Naive thymus-derived CD4-positive, alpha-beta T cell (primary cell): Measurements from ENCODE around the gene LRBA. TPM values are rescaled to one million over a fixed set of nuclear protein-coding genes. Genes with fewer than 3 reads are reported as not detected.

ENCODE experiments used
- ATAC-seq: fragments of 150-1000 bp; cut with Tn5 transposase; 2 replicates; pipeline ENCODE4 v1.10.0; 2021; ENCODE audit warnings: mild to moderate bottlenecking, moderate library complexity
- CTCF ChIA-PET: fragments of 350-600 bp; sonication (Branson Sonifier 250); formaldehyde crosslinking; loops from one replicate; lab custom pipeline; 2021; ENCODE audit warnings: antibody characterized with exemption; lab: Charles Lee
- POLR2A ChIA-PET: fragments of 350-600 bp; sonication (Branson Sonifier 250); formaldehyde crosslinking; loops from one replicate; lab custom pipeline; 2021; ENCODE audit warnings: antibody characterized with exemption, inconsistent platforms; lab: Charles Lee
- DNase-seq, 9 donors: peaks; one replicate each; pipeline versions ENCODE4 v3.0.0 to v3.0.0-alpha.2; 2020 to 2022; ENCODE audit warnings: mixed read lengths in 1 of 9
- H3K27ac ChIP-seq: one replicate; pipeline ENCODE4 v1.7.0; 2013; ENCODE audit warnings: mild to moderate bottlenecking, low read depth, low read length, moderate library complexity
- H3K27me3 ChIP-seq, 2 donors: one replicate each; pipeline ENCODE4 v1.7.0; 2013; ENCODE audit warnings: low read length in 2 of 2, mild to moderate bottlenecking in 2 of 2, moderate library complexity in 2 of 2; ENCODE audit not compliant: control insufficient read depth in 2 of 2, insufficient read depth in 2 of 2
- H3K36me3 ChIP-seq, 3 experiments: 1 replicate in 2 of 3; 2 replicates in 1 of 3; pipeline ENCODE4 v1.7.0; 2013; ENCODE audit warnings: low read length in 3 of 3, mild to moderate bottlenecking in 3 of 3, moderate library complexity in 1 of 3; ENCODE audit not compliant: insufficient read depth in 3 of 3, control insufficient read depth in 2 of 3
- H3K4me1 ChIP-seq, 2 donors: one replicate each; pipeline ENCODE4 v1.7.0; 2013; ENCODE audit warnings: low read length in 2 of 2, mild to moderate bottlenecking in 2 of 2, moderate library complexity in 1 of 2; ENCODE audit not compliant: control insufficient read depth in 2 of 2, insufficient read depth in 2 of 2
- H3K4me3 ChIP-seq: 2 replicates; pipeline ENCODE4 v1.7.0; 2013; ENCODE audit warnings: mild to moderate bottlenecking, low read length
- H3K9me3 ChIP-seq, 3 experiments: 1 replicate in 2 of 3; 2 replicates in 1 of 3; pipeline ENCODE4 v1.7.0; 2013; ENCODE audit warnings: low read length in 3 of 3; ENCODE audit not compliant: control insufficient read depth in 2 of 3
- H3K27ac Mint-ChIP-seq, 9 donors: one replicate each; pipeline ENCODE4 v1.8.0; 2020 to 2022; ENCODE audit warnings: mixed read lengths in 9 of 9, mild to moderate bottlenecking in 8 of 9, moderate library complexity in 5 of 9, inconsistent platforms in 2 of 9
- H3K27me3 Mint-ChIP-seq, 5 donors: one replicate each; pipeline ENCODE4 v1.8.0; 2021 to 2022; ENCODE audit warnings: mixed read lengths in 5 of 5, mild to moderate bottlenecking in 1 of 5
- H3K36me3 Mint-ChIP-seq, 5 donors: one replicate each; pipeline ENCODE4 v1.8.0; 2020 to 2022; ENCODE audit warnings: mixed read lengths in 5 of 5, mild to moderate bottlenecking in 3 of 5, inconsistent platforms in 1 of 5
- H3K4me1 Mint-ChIP-seq, 7 donors: one replicate each; pipeline ENCODE4 v1.8.0; 2020 to 2022; ENCODE audit warnings: mixed read lengths in 7 of 7, mild to moderate bottlenecking in 3 of 7, inconsistent platforms in 1 of 7
- H3K4me3 Mint-ChIP-seq, 10 donors: one replicate each; pipeline ENCODE4 v1.8.0; 2020 to 2022; ENCODE audit warnings: mild to moderate bottlenecking in 10 of 10, mixed read lengths in 10 of 10, moderate library complexity in 6 of 10, inconsistent platforms in 2 of 10
- H3K9me3 Mint-ChIP-seq, 11 donors: one replicate each; pipeline ENCODE4 v1.8.0; 2020 to 2022; ENCODE audit warnings: mixed read lengths in 11 of 11, mild to moderate bottlenecking in 4 of 11, inconsistent platforms in 1 of 11, moderate library complexity in 1 of 11
- intact Hi-C, 2 donors: fragments of 100-400 bp; cut with micrococcal nuclease; formaldehyde crosslinking; loops; one replicate each; pipeline ENCODE4 v1.15.1; 2023
- polyA plus RNA-seq, 2 donors: library from polyadenylated mRNA; unstranded; fragments of 300-500 nt; fragmentation: Illumina TruSeq; gene quantifications; one replicate each; pipeline ENCODE4 v1.2.3, GENCODE V29; 2021
- total RNA-seq, 6 experiments: library from RNA in 5 of 6; stranded (reverse) in 5 of 6; gene quantifications; 1 replicate in 5 of 6; 2 replicates in 1 of 6; pipeline ENCODE4 v1.2.3 and lab custom pipeline; 2021 to 2026

The LRBA gene
- total and polyA plus RNA-seq, 7 experiments from 2014 or later = 20.8 to 71.4 (median 58.4) TPM

DNA sequence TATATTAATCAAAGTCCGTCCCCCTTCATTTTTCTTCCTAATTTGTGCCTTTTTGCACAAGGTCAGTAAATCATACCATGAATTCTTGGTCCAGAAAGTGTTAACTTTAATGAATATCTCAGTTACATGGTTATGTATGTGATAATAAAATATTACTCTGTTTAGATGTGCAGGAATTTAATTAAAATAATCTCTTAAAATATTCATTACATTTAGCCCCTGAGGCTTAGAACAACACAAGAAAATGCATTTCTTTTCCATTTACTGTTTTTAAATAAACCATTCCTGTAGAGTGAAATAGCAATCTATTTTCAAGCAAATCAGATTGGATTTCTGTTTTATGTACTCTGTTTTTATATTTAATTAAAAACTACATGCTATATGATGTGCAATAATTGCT, 415.5 kb downstream of the LRBA start:
- no peaks in the 10 kb centered on the region for H3K27me3 ChIP-seq
- Mint-ChIP-seq H3K4me3 (no peak overlapping the region), H3K36me3 (peaks cover 4 to 15% (median 13%) of the 10 kb centered on the region in 5 donors), H3K27ac (no peak overlapping the region), H3K9me3 (peaks cover 0 to 1% (median 0%) of the 10 kb centered on the region in 11 donors), H3K27me3 (no peaks in the 10 kb centered on the region), H3K4me1 (peaks cover 0 to 4% (median 0%) of the 10 kb centered on the region in 7 donors)
- POLR2A ChIA-PET = no interaction called here
- ATAC-seq (no peak), DNase-seq (no peak)
- no peaks in the 10 kb centered on the region for H3K9me3 ChIP-seq
- CTCF ChIA-PET = no interaction called here
- H3K4me3 ChIP-seq = no peak overlapping the region
- no peak overlapping the region for H3K27ac ChIP-seq
- no peaks in the 10 kb centered on the region for H3K4me1 ChIP-seq
- intact Hi-C loops = no loop called here
- peaks cover 0 to 6% (median 0%) of the 10 kb centered on the region in 3 experiments for H3K36me3 ChIP-seq

- H3K36me3 Mint-ChIP-seq = peaks cover 4 to 15% (median 13%) of the 10 kb centered on the region in 5 donors
- no peaks in the 10 kb centered on the region for H3K9me3 ChIP-seq
- intact Hi-C loops = no loop called here
- peak overlapping the region in 2 of 9 donors; percentile 46 to 56 for H3K27ac Mint-ChIP-seq
- no peaks in the 10 kb centered on the region for H3K4me1 ChIP-seq
- no peak overlapping the region for H3K4me3 Mint-ChIP-seq
- DNase-seq (no peak), ATAC-seq (no peak)
- H3K27ac ChIP-seq = no peak overlapping the region
- H3K4me1 Mint-ChIP-seq = peaks cover 0 to 4% (median 0%) of the 10 kb centered on the region in 7 donors
- H3K36me3 ChIP-seq = peaks cover 0 to 6% (median 0%) of the 10 kb centered on the region in 3 experiments
- H3K4me3 ChIP-seq = no peak overlapping the region
- H3K27me3 ChIP-seq = no peaks in the 10 kb centered on the region
- ChIA-PET CTCF (no interaction called here), POLR2A (no interaction called here)
- no peaks in the 10 kb centered on the region for H3K27me3 Mint-ChIP-seq
- peaks cover 0 to 1% (median 0%) of the 10 kb centered on the region in 11 donors for H3K9me3 Mint-ChIP-seq
These were observed 416.2 kb downstream of the LRBA start for GRCh38 chr4:150598909-150599308.

DNA sequence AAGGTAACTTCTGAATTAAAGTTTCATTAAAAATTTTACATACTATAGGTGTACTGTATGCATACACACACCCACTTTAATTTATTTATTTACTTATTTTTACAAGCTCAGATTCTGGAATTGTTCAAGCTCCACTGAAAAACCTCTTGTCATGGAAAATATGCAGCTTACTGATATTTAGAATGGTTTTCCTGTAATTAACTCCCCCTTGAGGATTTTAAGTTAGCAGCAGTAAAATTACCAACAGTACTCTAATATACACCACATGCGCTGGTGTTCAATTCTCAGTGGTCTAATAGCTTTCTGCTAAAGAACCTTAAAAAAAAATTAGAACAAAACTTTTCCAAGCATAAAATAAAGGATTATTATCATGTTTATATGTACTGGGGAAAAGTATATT, 421.1 kb downstream of the LRBA start:
- H3K36me3 ChIP-seq = peaks cover 0 to 7% (median 6%) of the 10 kb centered on the region in 3 experiments
- Mint-ChIP-seq H3K4me3 (no peak overlapping the region), H3K9me3 (no peaks in the 10 kb centered on the region), H3K4me1 (peaks cover 0 to 4% (median 0%) of the 10 kb centered on the region in 7 donors), H3K27ac (no peak overlapping the region), H3K27me3 (no peaks in the 10 kb centered on the region), H3K36me3 (peaks cover 2 to 32% (median 16%) of the 10 kb centered on the region in 5 donors)
- ChIA-PET POLR2A (no interaction called here), CTCF (interaction anchor here (1.1 kb wide), 1 partner anchor 273 kb away, joined by 4 read pairs; no protein-coding TSS in a partner anchor)
- H3K27ac ChIP-seq = no peak overlapping the region
- DNase-seq (no peak), ATAC-seq (no peak)
- H3K4me3 ChIP-seq = no peak overlapping the region
- H3K4me1 ChIP-seq = no peaks in the 10 kb centered on the region
- H3K9me3 ChIP-seq = no peaks in the 10 kb centered on the region
- no peaks in the 10 kb centered on the region for H3K27me3 ChIP-seq
- intact Hi-C loops = no loop called here

DNA sequence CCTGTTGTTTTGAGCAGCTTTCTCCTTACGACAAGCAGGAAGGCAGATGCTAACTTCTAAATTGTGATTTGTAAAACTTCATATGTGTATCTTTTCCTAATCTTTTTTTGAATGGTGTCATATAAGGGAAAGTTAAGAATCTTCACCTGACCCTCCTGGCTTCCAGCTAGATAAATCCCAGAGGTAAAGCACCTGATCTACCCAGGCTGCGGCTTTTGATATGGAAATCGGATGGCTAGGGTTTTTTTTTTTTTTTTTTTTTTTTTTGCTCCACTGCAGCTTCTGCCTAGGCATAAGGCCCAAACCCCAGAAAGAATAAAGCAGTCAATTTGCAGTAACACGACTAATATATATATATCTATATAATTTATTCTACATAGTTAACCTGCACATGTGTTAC, 423.2 kb downstream of the LRBA start:
- Mint-ChIP-seq H3K9me3 (no peaks in the 10 kb centered on the region), H3K4me3 (no peak overlapping the region), H3K36me3 (peaks cover 0 to 38% (median 15%) of the 10 kb centered on the region in 5 donors), H3K27ac (no peak overlapping the region), H3K4me1 (peaks cover 0 to 4% (median 0%) of the 10 kb centered on the region in 7 donors), H3K27me3 (no peaks in the 10 kb centered on the region)
- Histone ChIP-seq H3K9me3 (no peaks in the 10 kb centered on the region), H3K4me3 (no peak overlapping the region), H3K36me3 (peaks cover 0 to 18% (median 0%) of the 10 kb centered on the region in 3 experiments), H3K27ac (no peak overlapping the region), H3K27me3 (no peaks in the 10 kb centered on the region), H3K4me1 (no peaks in the 10 kb centered on the region)
- DNase-seq = no peak
- ChIA-PET CTCF (no interaction called here), POLR2A (no interaction called here)
- intact Hi-C loops = no loop called here
- no peak for ATAC-seq

DNA sequence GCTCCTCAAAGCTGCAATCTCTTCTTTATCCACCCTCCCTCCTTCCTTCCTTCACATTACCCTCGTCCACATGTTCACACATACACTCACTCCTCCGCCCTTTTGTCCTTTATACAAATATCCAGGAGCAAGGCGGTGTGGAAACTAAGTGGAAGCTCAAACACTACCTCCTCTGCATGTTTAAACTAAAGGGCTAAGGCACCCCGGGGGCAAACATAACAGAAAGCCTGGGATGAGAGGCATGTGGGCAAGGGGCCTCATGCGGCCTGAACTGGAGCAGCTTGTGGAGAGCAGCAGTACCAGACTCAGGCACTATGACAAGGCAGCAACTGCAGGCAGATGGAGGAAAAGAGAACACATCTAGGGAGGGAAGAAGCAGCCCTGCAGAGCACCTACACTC, 423.7 kb downstream of the LRBA start:
- no peaks in the 10 kb centered on the region for H3K27me3 Mint-ChIP-seq
- no peak overlapping the region for H3K27ac ChIP-seq
- DNase-seq = no peak
- POLR2A ChIA-PET = no interaction called here
- intact Hi-C loops = no loop called here
- no peaks in the 10 kb centered on the region for H3K9me3 ChIP-seq
- no peak overlapping the region for H3K4me3 Mint-ChIP-seq
- peaks cover 0 to 40% (median 17%) of the 10 kb centered on the region in 5 donors for H3K36me3 Mint-ChIP-seq
- H3K9me3 Mint-ChIP-seq = no peaks in the 10 kb centered on the region
- CTCF ChIA-PET = no interaction called here
- H3K4me1 ChIP-seq = no peaks in the 10 kb centered on the region
- H3K4me1 Mint-ChIP-seq = peaks cover 0 to 4% (median 0%) of the 10 kb centered on the region in 7 donors
- H3K36me3 ChIP-seq = peaks cover 0 to 18% (median 0%) of the 10 kb centered on the region in 3 experiments
- peak overlapping the region in 1 of 9 donors; percentile 14 for H3K27ac Mint-ChIP-seq
- H3K4me3 ChIP-seq = no peak overlapping the region
- no peaks in the 10 kb centered on the region for H3K27me3 ChIP-seq
- ATAC-seq = no peak

- no peak for DNase-seq
- CTCF ChIA-PET = no interaction called here
- POLR2A ChIA-PET = no interaction called here
- no peaks in the 10 kb centered on the region for H3K27me3 Mint-ChIP-seq
- H3K4me1 Mint-ChIP-seq = peaks cover 0 to 4% (median 0%) of the 10 kb centered on the region in 7 donors
- H3K27ac ChIP-seq = no peak overlapping the region
- no peaks in the 10 kb centered on the region for H3K9me3 Mint-ChIP-seq
- ATAC-seq = no peak
- H3K36me3 Mint-ChIP-seq = peaks cover 0 to 48% (median 23%) of the 10 kb centered on the region in 5 donors
- no peak overlapping the region for H3K4me3 ChIP-seq
- intact Hi-C loops = no loop called here
- H3K9me3 ChIP-seq = no peaks in the 10 kb centered on the region
- H3K4me3 Mint-ChIP-seq = no peak overlapping the region
- peaks cover 0 to 18% (median 0%) of the 10 kb centered on the region in 3 experiments for H3K36me3 ChIP-seq
- no peaks in the 10 kb centered on the region for H3K4me1 ChIP-seq
- no peaks in the 10 kb centered on the region for H3K27me3 ChIP-seq
- H3K27ac Mint-ChIP-seq = no peak overlapping the region
These were observed 424.5 kb downstream of the LRBA start for GRCh38 chr4:150590631-150591030.

DNA sequence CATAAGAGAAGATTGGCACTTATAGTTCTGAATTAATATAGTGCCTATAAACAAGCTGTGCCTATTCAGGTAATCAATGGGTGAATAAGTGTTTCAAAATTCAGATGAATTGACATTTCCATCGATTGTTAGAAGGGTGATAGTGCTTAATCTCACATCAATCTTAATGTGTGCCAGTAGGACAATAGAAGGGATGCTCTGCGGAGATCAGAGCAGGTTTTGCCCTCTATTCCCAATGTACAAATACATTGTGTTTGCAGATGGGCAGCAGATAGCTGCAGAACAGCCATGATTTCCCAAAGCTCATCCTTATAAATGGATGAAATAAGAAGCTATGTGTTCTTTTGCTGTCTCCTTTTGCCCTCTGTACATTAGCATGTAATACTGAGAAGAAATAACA, 425.9 kb downstream of the LRBA start:
- Mint-ChIP-seq H3K9me3 (no peaks in the 10 kb centered on the region), H3K27ac (no peak overlapping the region), H3K36me3 (peaks cover 0 to 60% (median 34%) of the 10 kb centered on the region in 5 donors), H3K27me3 (no peaks in the 10 kb centered on the region), H3K4me3 (no peak overlapping the region), H3K4me1 (peaks cover 0 to 4% (median 0%) of the 10 kb centered on the region in 7 donors)
- intact Hi-C loops = no loop called here
- Histone ChIP-seq H3K4me1 (no peaks in the 10 kb centered on the region), H3K9me3 (no peaks in the 10 kb centered on the region), H3K36me3 (peaks cover 0 to 18% (median 0%) of the 10 kb centered on the region in 3 experiments), H3K27ac (no peak overlapping the region), H3K27me3 (no peaks in the 10 kb centered on the region), H3K4me3 (no peak overlapping the region)
- CTCF ChIA-PET = no interaction called here
- DNase-seq (no peak), ATAC-seq (no peak)
- POLR2A ChIA-PET = interaction anchor here (0.7 kb wide), 1 partner anchor 40 kb away, joined by 4 read pairs; no protein-coding TSS in a partner anchor
